K562 (cell line): ENCODE measurements around the gene CST7. TPM values are rescaled to one million over a fixed set of nuclear protein-coding genes. Genes with fewer than 3 reads are reported as not detected.

Source experiments
- ATF1 ChIP-seq, 2 experiments: fragments of 450-650 bp in 1 of 2; IDR thresholded peaks; 2 replicates each; pipeline ENCODE4 v1.6.1; 2016; ENCODE audit warnings: missing compliant biosample characterization in 1 of 2, missing genetic modification characterization in 1 of 2
- CBX5 ChIP-seq: IDR thresholded peaks from 2 replicates; pipeline ENCODE4 v1.6.1; 2014; ENCODE audit warnings: low read depth, borderline replicate concordance
- CHD7 ChIP-seq: fragments of 200-600 bp; sonication (generic); IDR thresholded peaks from one replicate; pipeline ENCODE4 v1.6.1; 2012; ENCODE audit warnings: mild to moderate bottlenecking, low read depth, low read length, inconsistent platforms
- ETV5 ChIP-seq: sonication (generic); formaldehyde crosslinking; IDR thresholded peaks from 2 replicates; pipeline ENCODE4 v1.4.0; 2020; ENCODE audit warnings: low read depth, mild to moderate bottlenecking, missing genetic modification reagents
- GTF2B ChIP-seq: IDR thresholded peaks from 2 replicates; pipeline ENCODE4 v1.6.1; 2011; ENCODE audit not compliant: insufficient read length; ENCODE audit errors: extremely low read depth
- HNRNPK ChIP-seq: fragments of 200-400 bp; formaldehyde crosslinking; IDR thresholded peaks from one replicate; pipeline ENCODE4 v1.6.1; 2018; ENCODE audit warnings: mild to moderate bottlenecking, low read depth, low read length; ENCODE audit not compliant: poor library complexity, severe bottlenecking
- MAX ChIP-seq: sonication (generic); formaldehyde crosslinking; IDR thresholded peaks from 2 replicates; pipeline ENCODE4 v1.9.0; 2022; ENCODE audit warnings: mild to moderate bottlenecking, missing genetic modification reagents
- NCOR1 ChIP-seq: fragments of 450-650 bp; IDR thresholded peaks from 2 replicates; pipeline ENCODE4 v1.6.1; 2016; ENCODE audit warnings: mild to moderate bottlenecking, moderate library complexity
- SAP30 ChIP-seq: fragments of 200-600 bp; sonication (generic); IDR thresholded peaks from 2 replicates; pipeline ENCODE4 v1.6.1; 2012; ENCODE audit warnings: borderline replicate concordance, low read depth, mild to moderate bottlenecking, moderate library complexity, low read length, control low read depth, inconsistent platforms; ENCODE audit not compliant: insufficient read depth, poor library complexity, severe bottlenecking
- SMARCB1 ChIP-seq: IDR thresholded peaks from 2 replicates; pipeline ENCODE4 v1.6.1; 2011; ENCODE audit warnings: improper control_type of control experiment, low read depth; ENCODE audit not compliant: insufficient read length
- THRB ChIP-seq: fragments of 450-650 bp; formaldehyde crosslinking; conservative IDR thresholded peaks from 2 replicates; pipeline ENCODE4 v1.4.0; 2022; ENCODE audit warnings: mild to moderate bottlenecking, missing genetic modification characterization
- TRIM24 ChIP-seq, 2 experiments: fragments of 450-650 bp; IDR thresholded peaks; 2 replicates each; pipeline ENCODE4 v1.6.1; 2016
- polyA plus RNA-seq, 8 experiments: library from polyadenylated mRNA; depleted of rRNA in 4 of 8; stranded (reverse) in 5 of 8; unstranded in 3 of 8; fragments of >200 nt; fragmentation: Nextera tagmentation in 2 of 8; fragmentation: Illumina TruSeq in 1 of 8; extraction: Ambion mirVana in 2 of 8; extraction: Trizol in 1 of 8; gene quantifications; 2 replicates each; pipeline versions ENCODE4 v1.2.1 to v1.2.3, GENCODE V29; 2011 to 2014; ENCODE audit warnings: inconsistent platforms in 1 of 8, missing spikeins in 1 of 8
- total RNA-seq, 7 experiments: library from RNA; depleted of rRNA in 6 of 7; stranded (reverse); fragments of >200 nt in 6 of 7; fragmentation: Illumina TruSeq in 2 of 7; extraction: Trizol in 2 of 7; gene quantifications; 2 replicates each; pipeline versions ENCODE4 v1.2.1 to v1.2.3, GENCODE V29; 2011 to 2021; ENCODE audit warnings: low replicate concordance in 1 of 7

The CST7 gene
- total and polyA plus RNA-seq, 9 of the 15 experiments (the other 6 are each of a cell fraction or from before 2014, with no cell fraction given) = not detected

- no peak for TF ChIP-seq CHD7
- no peak for TF ChIP-seq GTF2B
- TF ChIP-seq HNRNPK = no peak
- no peak for TF ChIP-seq NCOR1
- 0 out of 2 replicates have a peak, but pooled peaks have one; percentile 48 for TF ChIP-seq ATF1 (CRISPR knock-in tag; IDR thresholded peaks at IDR 0.05)
- TF ChIP-seq ATF1 (tag; IDR thresholded peaks at IDR 0.05) = peak; percentile 92
- no peak for TF ChIP-seq SAP30
- TF ChIP-seq ETV5 (CRISPR knock-in tag) = peak; percentile 82
- no peak for TF ChIP-seq SMARCB1
- no peak for TF ChIP-seq CBX5
- no peak for TF ChIP-seq THRB (CRISPR knock-in tag)
- TF ChIP-seq MAX (CRISPR knock-in tag) = peak; percentile 71
- TF ChIP-seq TRIM24 (IDR thresholded peaks at IDR 0.05) = peak in 1 of 2 experiments; percentile 47; a peak in 2 of 4 replicates
These were observed 43.6 kb downstream of the CST7 start, which contains the start of gene APMAP (continued) for GRCh38 chr20:24992487-24993205.
